Measurements from ENCODE around the gene ZDHHC15. TPM values are rescaled to one million over a fixed set of nuclear protein-coding genes. Genes with fewer than 3 reads are reported as not detected.
A peak's percentile ranks its signal among the peaks of the same experiment; 100 is the strongest.
"Not testable (repeated sequence)": the region's sequence is repeated elsewhere in the genome, so short reads cannot be mapped to it uniquely, and the experiment has no call there.

ZDHHC15 gene
- total RNA-seq = 0.13 to 0.51 TPM (median 0.15 TPM) in 3 replicates
- long read RNA-seq = 0 reads

- H3K36me3 Mint-ChIP-seq (ENCODE audit: low read depth) = no peaks in the 10 kb centered on the region
- DNase-seq (ENCODE audit: low spot score) = peak; percentile 89
- peak within 1 kb of the TSS; percentile 66 for H3K4me3 Mint-ChIP-seq (ENCODE audit: unreplicated experiment)
- peaks cover 5% of the 10 kb centered on the region for H3K4me1 Mint-ChIP-seq (ENCODE audit: low read depth)
- H3K27me3 Mint-ChIP-seq (ENCODE audit: low read depth) = no peaks in the 10 kb centered on the region
- no peak within 1 kb of the TSS for H3K27ac Mint-ChIP-seq (ENCODE audit: unreplicated experiment)
- TF ChIP-seq CTCF (IDR thresholded peaks at IDR 0.05) = no peak
- peaks cover 44% of the 10 kb centered on the region for H3K9me3 Mint-ChIP-seq (ENCODE audit: low read depth)
Measured at GRCh38 chrX:75522565-75523431, at the start of gene ZDHHC15. Gene ZDHHC15, minus strand, starts transcription at chrX:75523037. Its CDS starts 13 bp downstream, at chrX:75523024.

- H3K9me3 Mint-ChIP-seq (ENCODE audit: low read depth) = peaks cover 17% of the 10 kb centered on the region
- H3K4me3 Mint-ChIP-seq (ENCODE audit: unreplicated experiment) = not testable (repeated sequence)
Measured at GRCh38 chrX:75560544-75560943, 37.7 kb upstream of the ZDHHC15 start.

GRCh38 chrX:75547783-75548182 lies 24.9 kb upstream of the ZDHHC15 start:
- Mint-ChIP-seq H3K27ac (ENCODE audit: unreplicated experiment) (no peak overlapping the region), H3K9me3 (ENCODE audit: low read depth) (peaks cover 46% of the 10 kb centered on the region), H3K4me3 (ENCODE audit: unreplicated experiment) (no peak overlapping the region), H3K36me3 (ENCODE audit: low read depth) (no peaks in the 10 kb centered on the region), H3K4me1 (ENCODE audit: low read depth) (no peaks in the 10 kb centered on the region), H3K27me3 (ENCODE audit: low read depth) (no peaks in the 10 kb centered on the region)
- no peak for DNase-seq (ENCODE audit: low spot score)
- no peak for TF ChIP-seq CTCF (IDR thresholded peaks at IDR 0.05)

More at GRCh38 chrX:75560544-75560943, 37.7 kb upstream of the ZDHHC15 start:
- H3K27ac Mint-ChIP-seq (ENCODE audit: unreplicated experiment); H3K27me3 Mint-ChIP-seq (ENCODE audit: low read depth); H3K4me1 Mint-ChIP-seq (ENCODE audit: low read depth); H3K36me3 Mint-ChIP-seq (ENCODE audit: low read depth); DNase-seq (ENCODE audit: low spot score): not testable (repeated sequence)

- TF ChIP-seq CTCF (IDR thresholded peaks at IDR 0.05) = no peak
- Mint-ChIP-seq H3K36me3 (ENCODE audit: low read depth) (no peaks in the 10 kb centered on the region), H3K4me1 (ENCODE audit: low read depth) (no peaks in the 10 kb centered on the region), H3K4me3 (ENCODE audit: unreplicated experiment) (no peak overlapping the region), H3K9me3 (ENCODE audit: low read depth) (peaks cover 50% of the 10 kb centered on the region), H3K27ac (ENCODE audit: unreplicated experiment) (no peak overlapping the region), H3K27me3 (ENCODE audit: low read depth) (no peaks in the 10 kb centered on the region)
- no peak for DNase-seq (ENCODE audit: low spot score)
Measured at GRCh38 chrX:75546724-75547511, 24.1 kb upstream of the ZDHHC15 start.

- no peak for TF ChIP-seq CTCF (IDR thresholded peaks at IDR 0.05)
- no peak for DNase-seq (ENCODE audit: low spot score)
- Mint-ChIP-seq H3K4me1 (ENCODE audit: low read depth) (no peaks in the 10 kb centered on the region), H3K9me3 (ENCODE audit: low read depth) (peaks cover 42% of the 10 kb centered on the region), H3K36me3 (ENCODE audit: low read depth) (no peaks in the 10 kb centered on the region), H3K27me3 (ENCODE audit: low read depth) (no peaks in the 10 kb centered on the region), H3K4me3 (ENCODE audit: unreplicated experiment) (no peak overlapping the region), H3K27ac (ENCODE audit: unreplicated experiment) (no peak overlapping the region)
Measured at GRCh38 chrX:75544786-75545185, 21.9 kb upstream of the ZDHHC15 start.

Data from chondrocyte (in vitro differentiated cells).